ENCODE measurements around the gene CTSW. TPM values are rescaled to one million over a fixed set of nuclear protein-coding genes. Genes with fewer than 3 reads are reported as not detected.

CTSW gene
- total and polyA plus RNA-seq, 5 experiments from 2014 or later: 52.1 to 495 (median 255) TPM

DNA sequence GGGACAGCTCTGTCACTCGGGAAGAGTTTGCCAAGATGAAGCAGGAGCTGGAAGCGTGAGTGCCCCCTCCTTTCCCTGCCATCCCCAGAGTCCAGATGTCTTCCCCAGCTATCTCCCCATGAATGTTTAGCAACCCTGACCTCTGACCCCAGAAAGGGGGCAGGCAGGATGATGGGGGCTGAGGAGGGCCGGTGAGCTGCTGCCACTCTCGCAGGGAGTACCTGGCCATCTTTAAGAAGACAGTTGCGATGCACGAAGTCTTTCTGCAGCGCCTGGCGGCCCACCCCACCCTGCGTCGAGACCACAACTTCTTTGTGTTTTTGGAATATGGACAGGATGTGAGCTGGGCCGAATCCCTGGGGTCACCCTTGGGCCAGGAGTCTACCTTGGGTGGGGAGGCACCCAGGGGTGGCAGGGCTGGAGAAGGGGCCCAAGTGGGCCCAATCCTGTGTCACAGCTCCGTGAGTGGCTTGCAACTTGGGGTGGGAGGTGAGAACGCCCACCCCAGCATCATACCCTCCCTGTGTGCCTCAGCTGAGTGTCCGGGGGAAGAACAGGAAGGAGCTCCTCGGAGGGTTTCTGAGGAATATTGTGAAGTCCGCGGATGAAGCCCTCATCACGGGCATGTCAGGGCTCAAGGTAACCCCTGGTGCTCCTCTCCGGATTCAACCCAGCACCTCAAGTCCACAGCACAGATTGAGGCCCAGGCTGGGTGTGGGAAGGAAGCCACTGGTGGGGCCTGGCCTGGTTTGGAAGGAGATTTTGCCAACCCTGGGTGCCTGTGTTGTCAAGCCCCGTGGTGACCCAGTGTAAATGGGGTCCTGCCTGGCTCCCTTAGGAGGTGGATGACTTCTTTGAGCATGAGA, 29.2 kb upstream of the CTSW start:
- POLR2A ChIA-PET: interaction anchor here (0.6 to 1.6 kb wide), 4 partner anchors 9 to 71 kb away, joined by 3 to 8 read pairs (median 6); partner anchors contain the start of gene MUS81
- H3K27ac Mint-ChIP-seq: peak overlapping the region in 2 of 10 donors; percentile 36 to 40
- H3K4me1 Mint-ChIP-seq: peaks cover 6 to 31% (median 24%) of the 10 kb centered on the region in 4 donors
- ATAC-seq (peak in 1 of 2 donors; percentile 15), DNase-seq (no peak)
- H3K36me3 Mint-ChIP-seq: peaks cover 4 to 29% (median 20%) of the 10 kb centered on the region in 3 donors
- no peaks in the 10 kb centered on the region for H3K9me3 Mint-ChIP-seq
- H3K27me3 Mint-ChIP-seq: no peaks in the 10 kb centered on the region
- H3K4me3 Mint-ChIP-seq: no peak overlapping the region

DNA sequence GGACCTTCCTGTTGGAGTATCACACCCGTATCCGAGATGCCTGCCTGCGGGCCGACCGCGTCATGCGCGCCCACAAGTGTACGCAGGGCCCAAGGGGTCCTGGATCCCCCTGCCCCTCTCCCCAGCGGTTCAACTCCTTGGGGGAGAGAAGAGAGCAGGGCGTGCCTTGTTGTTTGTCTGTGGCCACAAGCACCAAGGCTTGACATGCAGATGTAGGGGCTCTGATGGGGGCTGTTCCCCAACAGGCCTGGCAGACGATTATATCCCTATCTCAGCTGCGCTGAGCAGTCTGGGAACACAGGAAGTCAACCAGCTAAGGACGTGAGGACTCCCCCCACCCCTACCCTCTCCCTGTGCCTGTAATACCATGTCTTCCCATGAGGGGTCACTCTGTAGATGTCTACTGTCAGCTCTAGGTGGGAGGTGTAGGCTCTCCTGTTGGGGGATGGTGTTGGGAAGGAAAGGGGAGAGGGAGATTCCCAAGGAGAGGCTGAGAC, 28.5 kb upstream of the CTSW start:
- Mint-ChIP-seq H3K27ac (peak overlapping the region in 3 of 10 donors; percentile 36 to 65 (median 40)), H3K4me1 (peaks cover 6 to 38% (median 29%) of the 10 kb centered on the region in 4 donors), H3K36me3 (peaks cover 4 to 35% (median 23%) of the 10 kb centered on the region in 3 donors), H3K4me3 (no peak overlapping the region), H3K27me3 (no peaks in the 10 kb centered on the region), H3K9me3 (no peaks in the 10 kb centered on the region)
- POLR2A ChIA-PET: interaction anchor here (0.6 to 1.2 kb wide), 6 partner anchors 8 to 202 kb away, joined by 3 to 7 read pairs (median 3); partner anchors contain the start of gene CCDC85B
- DNase-seq (no peak), ATAC-seq (peak in 1 of 2 donors; percentile 10)

DNA sequence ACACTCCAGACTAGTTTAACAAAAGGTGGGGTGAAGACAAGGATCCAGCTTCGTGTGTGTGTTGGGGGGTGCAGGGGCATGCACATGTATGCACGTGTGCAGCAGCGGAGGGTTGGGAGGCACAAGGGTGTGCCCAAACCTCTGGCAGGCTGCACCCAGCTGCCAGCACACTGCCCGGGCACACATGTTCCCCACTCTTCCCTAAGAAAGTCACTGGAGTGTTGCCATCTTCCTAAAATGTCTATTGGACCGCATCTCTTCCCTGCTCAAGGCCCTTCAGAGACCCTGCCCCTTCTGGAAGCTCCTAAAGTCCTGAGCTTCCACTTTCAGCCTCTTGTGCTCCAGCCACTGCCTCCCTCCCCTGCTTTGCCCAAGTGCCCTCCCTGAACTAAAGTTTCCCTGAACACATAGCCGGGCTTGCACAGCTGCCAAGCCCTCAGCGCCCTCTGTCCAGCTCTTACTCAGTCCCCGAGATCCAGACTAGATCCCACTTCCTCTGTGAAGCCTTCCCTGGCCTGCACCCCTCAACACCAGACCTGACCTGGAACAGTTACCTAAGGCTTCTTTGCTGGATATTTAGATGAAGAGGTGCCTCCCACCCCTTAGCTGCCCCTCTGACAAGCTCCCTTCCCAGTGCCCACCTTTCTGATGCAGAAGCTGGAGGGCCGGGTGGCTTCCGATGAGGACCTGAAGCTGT, 27.7 kb upstream of the CTSW start:
- peaks cover 4 to 43% (median 28%) of the 10 kb centered on the region in 3 donors for H3K36me3 Mint-ChIP-seq
- DNase-seq (no peak), ATAC-seq (no peak)
- peaks cover 11 to 46% (median 38%) of the 10 kb centered on the region in 4 donors for H3K4me1 Mint-ChIP-seq
- H3K27me3 Mint-ChIP-seq: no peaks in the 10 kb centered on the region
- no peaks in the 10 kb centered on the region for H3K9me3 Mint-ChIP-seq
- POLR2A ChIA-PET: interaction anchor here (0.6 to 1.2 kb wide), 5 partner anchors 8 to 201 kb away, joined by 3 to 7 read pairs (median 3); partner anchors contain the start of genes CCDC85B and SNX32
- H3K27ac Mint-ChIP-seq: peak overlapping the region in 5 of 10 donors; percentile 4 to 80 (median 43)
- peak overlapping the region in 2 of 10 donors; percentile 6 to 80 for H3K4me3 Mint-ChIP-seq

- Mint-ChIP-seq H3K4me1 (peaks cover 11 to 46% (median 38%) of the 10 kb centered on the region in 4 donors), H3K36me3 (peaks cover 4 to 43% (median 28%) of the 10 kb centered on the region in 3 donors), H3K9me3 (no peaks in the 10 kb centered on the region), H3K27me3 (no peaks in the 10 kb centered on the region), H3K4me3 (no peak overlapping the region), H3K27ac (peak overlapping the region in 2 of 10 donors; percentile 4 to 24)
- no peak for DNase-seq
- no peak for ATAC-seq
- POLR2A ChIA-PET: interaction anchor here (1.2 to 1.5 kb wide), 2 partner anchors 19 to 141 kb away, joined by 3 to 4 read pairs; partner anchors contain the start of gene SNX32
These were observed 27.0 kb upstream of the CTSW start for GRCh38 chr11:65852508-65853245.

DNA sequence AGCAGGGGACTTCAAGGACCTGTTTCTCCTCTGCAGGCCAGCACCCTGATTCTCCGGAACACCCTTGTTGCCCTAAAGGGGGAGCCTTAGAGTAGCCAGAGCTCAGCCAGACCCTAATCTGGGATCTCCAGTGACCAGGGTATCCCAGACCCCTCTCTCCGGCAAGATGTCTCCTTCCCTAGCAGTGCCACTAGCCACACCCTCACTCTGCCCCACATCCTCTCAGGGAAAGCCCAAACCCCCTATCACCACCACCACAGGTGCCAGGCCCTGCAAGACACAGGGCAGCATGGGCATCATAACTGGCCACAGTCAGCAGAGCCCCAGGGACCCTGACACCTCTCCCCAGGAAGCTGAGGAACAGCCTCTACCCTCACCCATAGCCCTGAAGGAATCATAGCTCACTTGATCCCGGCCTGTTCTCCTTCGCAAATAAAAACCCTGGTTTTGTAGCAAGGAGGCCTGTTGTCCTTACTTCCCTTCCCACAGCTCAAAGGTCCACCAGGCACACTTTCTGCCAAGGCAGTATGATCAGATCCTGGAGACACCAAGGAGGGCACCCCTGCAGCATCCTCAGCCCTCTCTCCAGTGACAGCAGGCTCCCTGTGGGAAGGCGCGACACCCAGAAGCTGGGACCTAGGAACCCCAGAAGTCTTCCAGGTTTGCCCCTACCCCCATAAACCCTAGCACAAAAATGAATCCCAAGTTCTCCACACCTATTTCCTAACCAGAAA, 26.2 kb upstream of the CTSW start:
- peaks cover 4 to 43% (median 28%) of the 10 kb centered on the region in 3 donors for H3K36me3 Mint-ChIP-seq

DNA sequence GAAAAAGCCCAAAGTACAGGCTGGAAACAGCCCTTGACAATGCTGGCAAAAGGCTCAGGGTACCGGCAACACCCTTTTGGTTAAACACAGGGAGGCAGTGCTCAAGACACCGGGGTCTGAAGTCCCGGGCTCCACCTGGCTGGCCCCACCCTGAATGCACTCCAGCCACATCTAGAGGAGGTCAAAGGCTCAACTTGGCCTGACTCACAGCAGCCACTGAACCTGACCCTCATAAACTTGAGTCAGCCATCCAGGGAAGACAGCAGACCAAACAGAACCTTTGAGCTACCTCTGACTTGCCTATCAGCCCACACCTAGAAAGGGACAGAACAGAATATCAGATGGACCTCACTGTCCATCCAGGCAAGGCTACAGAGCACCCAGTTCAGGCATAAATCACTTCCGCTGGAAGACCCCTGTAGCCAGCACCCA, 25.5 kb upstream of the CTSW start:
- DNase-seq (no peak), ATAC-seq (no peak)
- Mint-ChIP-seq H3K4me1 (peaks cover 18 to 50% (median 47%) of the 10 kb centered on the region in 4 donors), H3K4me3 (peak overlapping the region in 8 of 10 donors; percentile 14 to 95 (median 51)), H3K27me3 (no peaks in the 10 kb centered on the region), H3K27ac (peak overlapping the region in 8 of 10 donors; percentile 40 to 91 (median 76)), H3K9me3 (no peaks in the 10 kb centered on the region), H3K36me3 (peaks cover 4 to 43% (median 28%) of the 10 kb centered on the region in 3 donors)
- POLR2A ChIA-PET: no interaction called here

More for the DNA sequence above, 26.2 kb upstream of the CTSW start:
- DNase-seq (no peak), ATAC-seq (no peak)
- POLR2A ChIA-PET: interaction anchor here (1.5 kb wide), 1 partner anchor 142 kb away, joined by 4 read pairs; no protein-coding TSS in a partner anchor
- peak overlapping the region in 6 of 10 donors; percentile 31 to 91 (median 74) for H3K27ac Mint-ChIP-seq
- peaks cover 13 to 47% (median 41%) of the 10 kb centered on the region in 4 donors for H3K4me1 Mint-ChIP-seq
- peak overlapping the region in 5 of 10 donors; percentile 18 to 72 (median 35) for H3K4me3 Mint-ChIP-seq
- H3K27me3 Mint-ChIP-seq: no peaks in the 10 kb centered on the region
- no peaks in the 10 kb centered on the region for H3K9me3 Mint-ChIP-seq

DNA sequence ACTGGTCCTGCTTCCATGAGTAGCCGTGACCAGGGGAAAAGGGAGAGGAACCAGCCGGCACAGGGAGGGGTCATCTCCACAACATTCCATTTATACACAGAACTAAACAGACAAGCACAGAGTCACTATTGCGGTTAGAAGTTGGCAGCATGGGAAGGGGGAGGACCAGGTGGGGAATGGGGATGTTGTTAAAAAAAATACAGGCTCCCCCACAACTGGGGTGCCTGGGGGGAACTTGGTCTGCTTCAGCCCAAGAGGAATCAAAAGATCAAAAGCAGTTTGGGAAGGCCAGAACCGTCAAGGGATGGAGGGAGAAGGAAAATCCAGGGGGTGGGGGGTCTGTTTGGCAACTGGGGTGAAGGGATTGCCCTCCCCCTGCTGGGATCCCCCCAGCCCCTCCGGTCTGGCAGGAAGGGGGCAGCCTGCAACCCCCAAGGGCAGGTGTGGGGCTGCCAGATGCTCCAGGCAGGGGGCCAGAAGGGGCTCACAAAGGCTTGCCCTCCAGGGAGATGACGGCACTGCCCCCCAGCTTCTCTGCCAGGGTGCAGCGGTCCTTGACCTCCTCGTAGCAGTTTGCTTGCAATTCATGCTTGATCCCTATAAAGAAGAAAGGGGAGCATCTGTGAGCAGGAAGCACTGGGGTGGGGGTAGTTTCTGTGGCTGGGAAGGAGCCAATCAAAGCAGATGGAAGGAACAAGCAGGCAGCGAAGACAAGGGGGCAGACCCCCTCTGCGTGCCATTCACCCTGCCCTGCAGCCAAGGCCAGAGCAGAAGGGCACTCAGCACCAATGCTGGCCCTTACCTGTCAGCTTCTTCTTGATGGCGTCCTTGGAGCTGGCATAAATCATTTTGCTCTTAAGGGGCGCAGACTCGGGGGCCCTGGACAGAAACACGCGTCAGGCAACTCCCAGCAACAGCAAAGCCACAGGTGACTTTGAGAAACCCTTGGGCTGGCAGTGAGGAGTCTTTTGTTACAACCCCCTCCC, 24.5 kb upstream of the CTSW start:
- peaks cover 4 to 43% (median 28%) of the 10 kb centered on the region in 3 donors for H3K36me3 Mint-ChIP-seq
- H3K27ac Mint-ChIP-seq: peak overlapping the region in 7 of 10 donors; percentile 47 to 92 (median 75)

DNA sequence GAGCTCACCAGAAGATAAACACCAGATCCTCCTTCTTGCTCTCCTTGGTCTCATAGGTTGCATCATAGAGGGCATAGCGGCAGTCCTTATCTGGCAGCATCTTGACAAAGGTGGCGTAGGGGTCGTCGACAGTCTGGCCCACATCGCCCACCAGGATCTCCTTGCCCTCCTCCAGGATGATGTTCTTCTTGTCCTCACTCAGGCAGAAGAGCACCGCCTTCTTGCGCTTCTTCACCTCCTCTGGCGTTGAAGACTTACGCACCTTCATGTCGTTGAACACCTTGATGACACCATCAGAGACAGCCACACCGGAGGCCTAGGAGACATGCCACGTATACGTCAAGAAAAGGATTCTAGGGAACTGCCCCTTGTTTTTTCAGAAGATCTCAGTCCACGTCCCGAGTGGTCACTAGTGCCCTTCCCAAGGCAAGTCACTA, 23.7 kb upstream of the CTSW start:
- ATAC-seq: no peak
- Mint-ChIP-seq H3K4me1 (peaks cover 28 to 58% (median 53%) of the 10 kb centered on the region in 4 donors), H3K4me3 (peak overlapping the region; percentile 87 to 96 (median 94)), H3K27ac (peak overlapping the region in 9 of 10 donors; percentile 79 to 96 (median 92)), H3K9me3 (no peaks in the 10 kb centered on the region), H3K27me3 (no peaks in the 10 kb centered on the region), H3K36me3 (peaks cover 4 to 45% (median 28%) of the 10 kb centered on the region in 3 donors)
- DNase-seq: no peak
- POLR2A ChIA-PET: interaction anchor here (1.0 to 12.6 kb wide), 5 partner anchors 8 to 241 kb away, joined by 3 to 405 read pairs (median 5); partner anchors contain the start of genes CCDC85B, CTSW, FIBP and KAT5

More for the DNA sequence above, 24.5 kb upstream of the CTSW start:
- ATAC-seq (no peak), DNase-seq (no peak)
- Mint-ChIP-seq H3K9me3 (no peaks in the 10 kb centered on the region), H3K4me3 (peak overlapping the region; percentile 51 to 96 (median 92)), H3K27me3 (no peaks in the 10 kb centered on the region), H3K4me1 (peaks cover 23 to 56% (median 50%) of the 10 kb centered on the region in 4 donors)
- POLR2A ChIA-PET: interaction anchor here (1.0 to 12.6 kb wide), 2 partner anchors 31 to 143 kb away, joined by 3 to 405 read pairs; partner anchors contain the start of genes CCDC85B, CTSW, FIBP and KAT5

DNA sequence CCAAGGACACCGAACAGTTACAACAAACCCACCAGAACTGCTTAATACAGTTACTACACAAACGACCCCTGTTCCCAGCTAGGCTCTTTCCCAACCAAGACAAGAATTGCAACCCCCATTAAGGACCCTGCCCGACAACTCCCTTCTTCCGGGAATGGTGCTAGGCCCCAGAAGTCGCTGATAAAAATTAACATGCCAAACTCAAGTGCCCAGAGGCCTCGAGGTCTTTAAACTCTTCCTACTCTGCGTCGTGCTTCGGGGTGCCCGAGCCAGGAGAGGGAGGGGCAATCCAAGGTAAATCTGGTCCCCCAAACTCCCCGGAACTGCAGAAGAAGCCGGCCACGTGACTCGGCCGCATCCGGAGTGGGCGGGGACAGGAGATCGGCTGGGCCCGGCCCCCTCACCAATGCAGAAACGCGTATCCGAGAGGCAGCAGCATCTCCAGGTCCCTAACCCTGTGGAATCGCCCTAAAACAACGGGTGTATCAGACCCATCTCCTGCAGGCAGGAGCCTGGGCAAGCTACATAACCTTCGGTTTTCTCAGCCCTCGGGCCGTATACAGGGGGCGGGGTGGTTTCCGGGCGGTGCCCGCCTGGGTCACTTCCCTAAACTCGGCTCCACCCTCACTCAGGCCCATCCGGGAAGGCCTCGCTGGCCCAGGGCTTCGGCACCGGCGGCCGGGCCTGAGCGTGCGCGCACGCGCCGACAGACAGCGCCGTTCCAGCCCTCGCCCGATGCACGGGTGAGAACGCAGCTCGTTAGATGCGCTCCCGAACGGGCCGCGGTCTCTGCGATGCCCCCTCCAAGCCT, 22.7 kb upstream of the CTSW start:
- Mint-ChIP-seq H3K9me3 (no peaks in the 10 kb centered on the region), H3K27me3 (no peaks in the 10 kb centered on the region), H3K27ac (peak overlapping the region; percentile 79 to 96 (median 92)), H3K4me1 (peaks cover 28 to 66% (median 55%) of the 10 kb centered on the region in 4 donors), H3K4me3 (peak overlapping the region; percentile 87 to 96 (median 94)), H3K36me3 (peaks cover 4 to 44% (median 22%) of the 10 kb centered on the region in 3 donors)
- DNase-seq (peak; percentile 76 to 90 (median 83)), ATAC-seq (peak; percentile 5 to 11)
- POLR2A ChIA-PET: interaction anchor here (0.9 to 12.6 kb wide), 10 partner anchors 9 to 242 kb away, joined by 3 to 405 read pairs (median 6); partner anchors contain the start of genes BANF1, CCDC85B, CTSW and EFEMP2

All from naive thymus-derived CD8-positive, alpha-beta T cell (primary cell).